Sigmoid colon (tissue), 7 donors: ENCODE results near the gene ADK. TPM values are rescaled to one million over a fixed set of nuclear protein-coding genes. Genes with fewer than 3 reads are reported as not detected.
"Not testable (repeated sequence)": the region's sequence is repeated elsewhere in the genome, so short reads cannot be mapped to it uniquely, and the experiment has no call there.

ENCODE experiments used
- DNase-seq: peaks from one replicate; pipeline ENCODE4 v3.0.0-alpha.2; 2019
- H3K27ac ChIP-seq, 4 donors: fragments of 200-600 bp; sonication (generic); one replicate each; pipeline ENCODE4 v1.5.1; 2016 to 2019; ENCODE audit warnings: mild to moderate bottlenecking in 1 of 4
- H3K27me3 ChIP-seq, 3 donors: fragments of 200-600 bp; sonication (generic); one replicate each; pipeline ENCODE4 v1.5.1; 2019; ENCODE audit warnings: mild to moderate bottlenecking in 1 of 3
- H3K36me3 ChIP-seq, 4 donors: fragments of 200-600 bp; sonication (generic); one replicate each; pipeline ENCODE4 v1.5.1; 2016 to 2019
- H3K4me1 ChIP-seq, 4 donors: fragments of 200-600 bp; sonication (generic); one replicate each; pipeline ENCODE4 v1.5.1; 2017 to 2019
- H3K4me3 ChIP-seq, 4 donors: fragments of 200-600 bp; sonication (generic); one replicate each; pipeline ENCODE4 v1.5.1; 2017 to 2019; ENCODE audit warnings: mild to moderate bottlenecking in 2 of 4, moderate library complexity in 1 of 4
- H3K9me3 ChIP-seq, 4 donors: fragments of 200-600 bp in 3 of 4; sonication (generic) in 3 of 4; one replicate each; pipeline versions ENCODE4 v1.5.1 to v1.6.1; 2013 to 2019
- EP300 ChIP-seq, 4 donors: sonication (generic); formaldehyde crosslinking; IDR thresholded peaks; one replicate each; pipeline ENCODE4 v1.6.1; 2017; ENCODE audit warnings: antibody characterized with exemption in 4 of 4
- POLR2A ChIP-seq, 2 donors: fragments of 450-650 bp; IDR thresholded peaks; one replicate each; pipeline ENCODE4 v1.6.1; 2016; ENCODE audit warnings: antibody characterized with exemption in 2 of 2, mild to moderate bottlenecking in 2 of 2, moderate library complexity in 2 of 2
- POLR2AphosphoS5 ChIP-seq, 4 donors: sonication (generic); formaldehyde crosslinking; IDR thresholded peaks; one replicate each; pipeline ENCODE4 v1.6.1; 2017; ENCODE audit warnings: antibody characterized with exemption in 4 of 4
- WGBS, 2 donors: extraction: QIAGEN DNeasy Blood & Tissue Kit; methylation state at CpG; one replicate each; pipeline ENCODE4 v1.1.7; 2013; 5-methylcytosine and 5-hydroxymethylcytosine counted together
- intact Hi-C: fragments of 100-400 bp; cut with DNase I; formaldehyde crosslinking; loops from one replicate; pipeline ENCODE4 v1.15.1; 2023
- polyA plus RNA-seq, 3 donors: library from polyadenylated mRNA; stranded (reverse); fragments of 200-250 nt; gene quantifications; one replicate each; pipeline ENCODE4 v1.2.3, GENCODE V29; 2013
- total RNA-seq, 4 donors: library from RNA; depleted of rRNA; stranded (reverse); fragments of >200 nt; gene quantifications; one replicate each; pipeline ENCODE4 v1.1.0, GENCODE V29; 2016
- TF ChIP-seq, protein P1 (sequence below), 4 experiments: fragments of 450-650 bp in 3 of 4; fragments of 200-600 bp in 1 of 4; IDR thresholded peaks; one replicate each; pipeline ENCODE4 v1.5.1; 2016 to 2019; ENCODE audit warnings: antibody characterized with exemption in 4 of 4, mild to moderate bottlenecking in 3 of 4, moderate library complexity in 2 of 4
- donor health status: healthy with polysubstance abuse.
- donor health status: Bipolar disorder and iron deficiency.
- donor health status: healthy.

The ADK gene
- total and polyA plus RNA-seq, 7 donors: 15.2 to 31.3 (median 25.3) TPM

DNA sequence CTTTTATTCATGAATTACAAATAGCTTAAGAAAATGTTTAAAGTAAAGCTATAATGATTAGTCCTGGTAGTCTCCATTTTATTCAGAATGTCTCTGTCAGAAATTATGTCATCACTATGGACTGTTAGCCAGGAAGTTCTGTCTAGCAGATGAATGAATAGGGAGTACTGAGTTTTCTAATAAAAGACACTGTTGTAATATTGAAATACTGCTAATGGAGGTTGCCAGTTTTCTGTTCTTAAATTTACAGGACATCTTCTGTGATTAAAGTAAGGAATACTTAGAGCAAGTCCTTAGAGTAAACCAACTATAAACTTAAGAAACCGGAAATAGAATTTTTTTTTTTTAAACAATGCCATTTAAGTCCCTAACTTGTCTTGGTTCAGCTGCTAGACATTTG lies 309.8 kb downstream of the ADK start:
- H3K36me3 ChIP-seq: no peaks in the 10 kb centered on the region
- no peak overlapping the region for H3K4me3 ChIP-seq
- DNase-seq: no peak
- intact Hi-C loops: no loop called here
- H3K9me3 ChIP-seq: no peaks in the 10 kb centered on the region
- 46 to 67% methylated on average over 1 of the region's 1 CpG for WGBS, 2 donors
- peaks cover 0 to 17% (median 3%) of the 10 kb centered on the region in 4 donors for H3K4me1 ChIP-seq
- peak overlapping the region in 3 of 4 donors; percentile 14 to 45 (median 16) for H3K27ac ChIP-seq
- TF ChIP-seq POLR2AphosphoS5 (IDR thresholded peaks at IDR 0.05) (peak in 1 of 4 donors; percentile 25), POLR2A (IDR thresholded peaks at IDR 0.05) (no peak), EP300 (IDR thresholded peaks at IDR 0.05) (no peak)
- TF ChIP-seq, protein P1, sequence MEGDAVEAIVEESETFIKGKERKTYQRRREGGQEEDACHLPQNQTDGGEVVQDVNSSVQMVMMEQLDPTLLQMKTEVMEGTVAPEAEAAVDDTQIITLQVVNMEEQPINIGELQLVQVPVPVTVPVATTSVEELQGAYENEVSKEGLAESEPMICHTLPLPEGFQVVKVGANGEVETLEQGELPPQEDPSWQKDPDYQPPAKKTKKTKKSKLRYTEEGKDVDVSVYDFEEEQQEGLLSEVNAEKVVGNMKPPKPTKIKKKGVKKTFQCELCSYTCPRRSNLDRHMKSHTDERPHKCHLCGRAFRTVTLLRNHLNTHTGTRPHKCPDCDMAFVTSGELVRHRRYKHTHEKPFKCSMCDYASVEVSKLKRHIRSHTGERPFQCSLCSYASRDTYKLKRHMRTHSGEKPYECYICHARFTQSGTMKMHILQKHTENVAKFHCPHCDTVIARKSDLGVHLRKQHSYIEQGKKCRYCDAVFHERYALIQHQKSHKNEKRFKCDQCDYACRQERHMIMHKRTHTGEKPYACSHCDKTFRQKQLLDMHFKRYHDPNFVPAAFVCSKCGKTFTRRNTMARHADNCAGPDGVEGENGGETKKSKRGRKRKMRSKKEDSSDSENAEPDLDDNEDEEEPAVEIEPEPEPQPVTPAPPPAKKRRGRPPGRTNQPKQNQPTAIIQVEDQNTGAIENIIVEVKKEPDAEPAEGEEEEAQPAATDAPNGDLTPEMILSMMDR (IDR thresholded peaks at IDR 0.05): no peak
- H3K27me3 ChIP-seq: no peaks in the 10 kb centered on the region

DNA sequence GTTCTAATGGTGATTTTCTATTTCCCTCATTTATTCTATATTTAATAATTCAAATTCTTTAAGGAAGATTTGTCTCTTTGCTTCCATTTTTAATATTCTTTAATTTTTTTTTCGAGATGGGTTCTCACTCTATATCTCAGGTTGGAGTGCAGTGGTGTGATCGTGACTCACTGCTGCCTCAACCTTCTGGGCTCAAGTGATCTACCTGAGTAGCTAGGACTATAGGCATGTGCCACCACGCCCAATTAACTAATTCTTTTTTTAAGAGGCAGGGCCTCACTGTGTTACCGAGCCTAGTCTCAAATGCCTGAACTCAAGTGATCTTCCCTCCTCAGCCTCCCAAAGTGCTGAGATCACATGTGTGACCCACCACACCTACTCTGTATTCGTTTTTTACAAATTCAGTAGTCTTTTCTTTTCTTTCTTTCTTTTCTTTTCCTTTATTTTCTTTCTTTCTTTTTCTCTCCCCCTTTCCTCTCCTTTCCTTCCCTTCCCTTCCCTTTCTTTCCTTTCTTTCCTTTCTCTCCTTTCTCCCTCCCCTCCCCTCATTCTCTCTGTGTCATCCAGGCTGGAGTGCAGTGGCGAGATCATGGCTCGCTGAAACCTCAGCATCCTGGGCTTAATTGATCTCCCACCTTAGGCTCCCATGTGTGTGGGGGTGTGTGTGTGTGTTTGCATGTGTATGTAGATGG lies 323.1 kb downstream of the ADK start:
- no peak overlapping the region for H3K4me3 ChIP-seq
- H3K4me1 ChIP-seq: no peaks in the 10 kb centered on the region
- WGBS, 2 donors: 95 to 97% methylated on average over 7 of the region's 7 CpGs
- no peaks in the 10 kb centered on the region for H3K27me3 ChIP-seq
- TF ChIP-seq POLR2A (IDR thresholded peaks at IDR 0.05): no peak
- TF ChIP-seq POLR2AphosphoS5 (IDR thresholded peaks at IDR 0.05): no peak
- no peak for TF ChIP-seq EP300 (IDR thresholded peaks at IDR 0.05)
- TF ChIP-seq, protein P1 (IDR thresholded peaks at IDR 0.05): no peak
- DNase-seq: no peak
- intact Hi-C loops: no loop called here
- no peaks in the 10 kb centered on the region for H3K9me3 ChIP-seq
- H3K36me3 ChIP-seq: no peaks in the 10 kb centered on the region
- no peak overlapping the region for H3K27ac ChIP-seq

DNA sequence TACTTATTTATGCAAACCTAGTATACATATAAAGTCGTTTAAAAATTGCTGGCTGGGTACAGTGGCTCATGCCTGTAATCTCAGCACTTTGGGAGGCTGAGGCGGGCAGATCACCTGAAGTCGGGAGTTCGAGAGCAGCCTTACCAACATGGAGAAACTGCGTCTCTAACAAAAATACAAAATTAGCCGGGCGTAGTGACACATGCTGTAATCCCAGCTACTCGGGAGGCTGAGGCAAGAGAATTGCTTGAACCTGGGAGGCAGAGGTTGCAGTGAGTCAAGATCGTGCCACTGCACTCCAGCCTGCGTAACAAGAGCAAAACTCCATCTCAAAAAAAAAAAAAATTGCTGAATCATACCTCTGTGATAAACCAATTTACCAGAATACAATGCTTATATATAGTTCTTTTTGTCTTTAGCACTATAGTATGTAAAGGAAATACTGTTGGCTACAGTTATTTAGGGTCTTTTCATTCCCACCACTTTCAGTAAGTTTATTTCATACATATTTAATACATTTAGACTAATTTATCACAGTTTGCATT lies 325.2 kb downstream of the ADK start:
- H3K27ac ChIP-seq, DNase-seq, H3K4me1 ChIP-seq, intact Hi-C loops, H3K36me3 ChIP-seq, H3K27me3 ChIP-seq, H3K9me3 ChIP-seq, H3K4me3 ChIP-seq: not testable (repeated sequence)
- WGBS, 2 donors: 92 to 94% methylated on average over 10 of the region's 10 CpGs

DNA sequence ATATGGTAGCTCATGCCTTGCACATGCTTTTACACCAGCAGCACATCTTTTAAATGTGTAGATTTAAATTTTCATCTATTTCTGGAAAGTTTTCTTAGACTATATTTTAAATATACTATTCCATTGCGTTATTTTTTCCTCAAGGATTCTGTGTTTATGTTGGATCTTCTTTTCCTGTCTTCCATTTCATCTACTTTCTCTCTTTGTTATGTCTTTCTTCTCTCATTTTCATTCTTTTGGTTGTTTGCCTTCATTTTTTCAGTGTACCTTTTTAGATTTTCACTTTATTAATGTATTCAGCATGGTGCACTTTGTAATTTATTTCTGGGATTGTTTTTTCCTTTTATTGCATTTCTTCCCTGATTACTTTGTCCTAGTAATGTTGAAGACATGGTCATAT lies 329.8 kb downstream of the ADK start:
- Histone ChIP-seq H3K27me3 (no peaks in the 10 kb centered on the region), H3K36me3 (no peaks in the 10 kb centered on the region), H3K9me3 (no peaks in the 10 kb centered on the region), H3K4me3 (no peak overlapping the region), H3K4me1 (no peaks in the 10 kb centered on the region), H3K27ac (no peak overlapping the region)
- TF ChIP-seq EP300 (IDR thresholded peaks at IDR 0.05) (no peak), POLR2A (IDR thresholded peaks at IDR 0.05) (no peak), POLR2AphosphoS5 (IDR thresholded peaks at IDR 0.05) (no peak)
- TF ChIP-seq, protein P1 (IDR thresholded peaks at IDR 0.05): no peak
- intact Hi-C loops: no loop called here
- WGBS, 2 donors: 96 to 100% methylated on average over 1 of the region's 1 CpG
- DNase-seq: no peak

DNA sequence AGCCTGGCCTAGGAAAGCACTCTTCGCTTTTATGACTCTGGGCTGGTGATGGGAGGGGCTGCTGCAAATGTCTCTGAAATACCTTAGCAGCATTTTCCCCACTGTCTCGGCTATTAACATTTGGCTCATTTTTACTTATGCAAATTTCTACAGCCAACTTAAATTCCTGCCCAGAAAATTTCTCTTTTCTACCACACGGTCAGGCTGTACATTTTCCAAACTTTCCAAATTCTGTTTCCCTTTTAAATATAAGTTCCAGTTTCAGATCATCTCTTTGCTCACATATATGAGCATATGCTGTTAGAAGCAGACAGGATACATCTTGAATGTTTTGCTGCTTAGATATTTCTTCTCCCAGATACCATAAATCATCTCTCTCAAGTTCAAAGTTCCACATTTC lies 332.3 kb downstream of the ADK start:
- WGBS, 2 donors: 90 to 99% methylated on average over 3 of the region's 3 CpGs
- no peaks in the 10 kb centered on the region for H3K9me3 ChIP-seq
- intact Hi-C loops: no loop called here
- no peak overlapping the region for H3K4me3 ChIP-seq
- no peak overlapping the region for H3K27ac ChIP-seq
- H3K27me3 ChIP-seq: no peaks in the 10 kb centered on the region
- H3K4me1 ChIP-seq: no peaks in the 10 kb centered on the region
- TF ChIP-seq, protein P1 (IDR thresholded peaks at IDR 0.05): no peak
- TF ChIP-seq POLR2AphosphoS5 (IDR thresholded peaks at IDR 0.05) (no peak), POLR2A (IDR thresholded peaks at IDR 0.05) (no peak), EP300 (IDR thresholded peaks at IDR 0.05) (no peak)
- H3K36me3 ChIP-seq: no peaks in the 10 kb centered on the region
- DNase-seq: no peak
